CD1c-positive myeloid dendritic cell (primary cell): ENCODE measurements around the gene GH2.

Experiments
- DNase-seq: peaks from one replicate; pipeline ENCODE4 v3.0.0-alpha.2; 2016; ENCODE audit errors: extremely low spot score

GH2 gene

DNA sequence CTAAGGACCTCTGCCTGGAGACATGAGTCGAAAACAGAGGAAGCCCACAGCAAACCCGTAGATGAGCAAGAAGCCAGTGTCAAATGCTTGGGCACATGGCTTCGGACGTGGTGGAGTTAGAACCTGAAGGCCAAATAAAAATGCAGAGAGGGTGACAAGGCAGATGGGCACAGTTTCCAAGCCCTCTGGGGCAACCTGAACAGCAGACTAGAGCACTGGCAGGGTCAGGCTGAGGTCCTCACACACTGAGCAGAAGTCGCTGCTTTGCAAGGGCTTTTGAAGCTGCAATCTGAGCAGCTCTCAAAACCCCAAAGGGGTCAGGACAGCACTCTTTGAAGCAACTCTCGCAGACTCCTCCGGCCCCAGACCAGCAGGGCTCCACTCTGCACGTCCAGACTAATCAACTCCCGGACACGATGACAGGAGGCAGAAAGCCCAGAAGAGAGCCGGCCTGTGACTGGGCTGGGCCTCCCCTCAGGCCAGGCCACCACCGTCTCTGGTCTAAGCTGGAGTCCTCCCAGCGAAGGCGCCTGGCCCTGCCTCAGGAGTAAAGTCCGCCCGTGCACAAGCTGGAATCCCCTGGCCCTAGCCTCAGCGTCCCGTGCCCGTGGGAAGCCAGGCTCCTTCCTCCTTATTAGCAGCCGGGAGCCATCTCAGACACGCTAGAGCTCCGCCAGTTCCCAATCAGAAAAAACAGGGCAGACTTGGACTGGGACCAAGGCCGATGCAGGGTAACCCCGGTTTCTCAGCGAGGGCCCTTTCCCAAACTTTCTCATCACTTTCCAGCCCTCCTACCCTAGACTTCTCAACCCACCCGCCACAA is 40.2 kb downstream of the GH2 start:
- DNase-seq = peak; percentile 67

DNA sequence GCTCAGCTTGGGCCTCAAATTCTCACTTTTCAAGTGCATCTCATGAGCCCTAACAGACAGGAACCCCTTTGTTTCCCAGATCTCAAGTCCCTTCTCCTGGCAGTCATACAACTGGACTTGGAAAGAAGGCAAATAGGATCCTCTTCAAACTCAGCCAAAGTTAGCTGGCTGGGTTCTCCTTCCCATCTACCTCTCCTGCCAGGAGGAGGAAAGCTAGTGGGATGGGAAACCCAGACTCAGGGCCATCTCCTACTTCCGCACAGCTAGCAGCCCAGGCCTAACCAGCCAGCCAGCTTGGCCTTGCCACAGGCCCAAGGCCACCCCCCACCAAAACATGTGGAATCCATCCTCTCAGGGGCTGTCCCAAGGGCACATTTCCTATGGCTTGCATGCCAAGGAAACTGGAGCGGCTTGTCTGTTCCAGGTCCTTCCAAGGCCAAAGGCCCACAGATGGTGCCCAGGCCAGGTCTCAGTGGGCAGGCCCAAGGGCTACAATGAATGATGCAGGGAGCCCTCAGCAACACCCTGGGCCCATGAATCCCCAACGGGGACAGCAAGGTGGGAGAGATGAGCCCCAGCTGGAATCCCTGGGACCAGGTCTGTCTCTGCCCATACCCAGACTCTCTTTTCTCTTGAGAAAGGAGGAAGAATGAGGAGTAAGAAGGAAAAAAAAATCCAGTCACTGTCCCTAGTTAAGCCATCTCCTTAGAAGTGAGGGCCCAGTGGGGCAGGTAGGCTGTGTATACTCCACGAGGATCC is 41.0 kb downstream of the GH2 start:
- no peak for DNase-seq

DNA sequence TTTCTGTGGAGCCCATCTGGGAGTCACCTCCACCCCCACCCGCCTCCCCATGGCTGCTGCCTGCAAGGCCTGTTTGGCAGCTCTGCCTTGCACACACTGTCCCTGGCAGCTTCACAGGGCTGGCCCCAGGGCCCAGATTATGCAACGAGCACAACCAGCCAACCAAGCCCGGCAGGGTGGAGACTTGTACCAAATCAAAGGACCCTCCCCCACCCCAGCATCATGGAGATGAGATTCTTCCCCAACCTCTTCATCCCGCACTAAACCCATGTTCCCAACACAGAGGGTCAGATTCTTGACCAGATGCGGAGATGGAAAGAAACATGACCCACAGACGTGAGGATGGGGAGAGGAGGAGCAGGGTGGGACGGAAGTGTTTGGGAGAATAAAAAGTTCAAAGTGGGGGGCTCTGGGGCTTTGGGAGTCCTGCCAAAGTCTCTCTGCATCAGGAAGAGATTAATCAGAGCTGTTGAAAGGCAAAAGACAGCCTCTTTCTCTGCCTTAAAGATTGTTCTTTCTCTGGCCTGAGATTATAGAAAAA is 43.0 kb downstream of the GH2 start:
- no peak for DNase-seq

DNA sequence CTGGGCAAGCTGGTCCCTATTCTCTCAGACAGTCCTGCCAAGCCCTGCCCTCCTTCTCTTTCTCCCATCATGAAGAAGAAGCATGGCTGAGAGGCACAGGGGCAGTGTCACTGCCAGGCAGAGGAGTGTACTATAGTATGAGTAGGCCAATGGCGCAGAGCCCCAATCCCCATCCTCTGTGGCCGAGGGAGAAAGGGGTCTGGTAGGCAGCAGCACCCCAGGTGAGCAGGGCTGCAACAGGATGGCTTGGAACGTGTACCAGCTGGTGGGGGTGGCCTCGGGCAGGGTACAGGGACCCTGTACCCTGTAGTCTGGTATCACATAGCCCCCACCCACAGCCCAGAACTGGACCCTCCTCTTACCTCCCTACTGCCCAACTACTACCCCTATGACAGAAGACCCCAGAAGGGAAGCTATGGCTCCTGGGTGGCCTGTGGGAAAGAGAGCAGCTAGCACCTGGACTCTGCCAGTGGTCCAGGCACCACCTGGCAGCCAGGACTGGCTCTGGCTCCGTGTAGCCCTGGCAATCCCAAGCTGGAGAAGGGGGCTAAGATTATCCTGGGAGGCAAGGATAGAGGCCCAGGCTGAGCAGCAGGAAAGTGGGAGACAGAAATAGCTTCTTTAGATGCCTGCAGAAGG is 43.7 kb downstream of the GH2 start:
- DNase-seq = no peak

DNA sequence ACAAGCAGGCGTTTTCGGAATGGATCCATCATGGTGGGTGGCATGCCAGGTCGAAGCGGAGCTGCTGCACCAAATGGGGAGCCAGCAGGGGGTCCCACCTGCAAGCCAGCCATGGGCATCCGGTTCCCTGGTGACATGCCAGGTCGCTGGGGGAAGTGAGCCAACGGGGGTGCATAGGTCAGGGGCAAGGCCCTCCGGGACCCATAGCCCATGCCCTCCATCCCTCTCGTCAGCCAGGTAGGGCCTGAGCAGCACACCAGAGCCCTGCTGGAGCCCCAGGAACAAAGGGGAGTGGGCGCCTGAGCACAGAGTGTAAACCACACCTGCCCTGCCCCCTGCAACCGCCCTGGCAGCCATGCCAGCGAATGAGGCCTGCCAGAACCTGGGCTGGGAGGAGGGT is 44.3 kb downstream of the GH2 start:
- no peak for DNase-seq

DNA sequence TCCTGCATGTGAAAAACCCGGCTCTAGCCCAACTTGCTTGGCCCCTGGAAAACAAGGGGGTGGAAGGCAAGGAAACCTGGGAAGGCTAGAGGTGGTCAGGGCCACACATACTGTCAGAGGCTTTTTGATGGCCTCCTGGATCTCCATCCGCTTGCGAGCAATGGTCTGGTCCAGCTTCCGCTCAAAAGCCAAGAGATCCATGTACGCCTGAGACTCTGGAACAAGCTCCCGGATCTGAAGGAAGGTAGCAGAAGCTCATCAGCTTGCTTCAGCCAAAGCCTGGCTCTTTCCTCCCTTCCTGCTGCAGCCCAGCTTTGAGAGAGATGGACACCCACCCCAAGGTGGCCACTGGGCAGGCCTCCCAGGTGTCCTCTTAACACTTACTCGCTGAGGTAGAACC is 44.9 kb downstream of the GH2 start:
- no peak for DNase-seq

DNA sequence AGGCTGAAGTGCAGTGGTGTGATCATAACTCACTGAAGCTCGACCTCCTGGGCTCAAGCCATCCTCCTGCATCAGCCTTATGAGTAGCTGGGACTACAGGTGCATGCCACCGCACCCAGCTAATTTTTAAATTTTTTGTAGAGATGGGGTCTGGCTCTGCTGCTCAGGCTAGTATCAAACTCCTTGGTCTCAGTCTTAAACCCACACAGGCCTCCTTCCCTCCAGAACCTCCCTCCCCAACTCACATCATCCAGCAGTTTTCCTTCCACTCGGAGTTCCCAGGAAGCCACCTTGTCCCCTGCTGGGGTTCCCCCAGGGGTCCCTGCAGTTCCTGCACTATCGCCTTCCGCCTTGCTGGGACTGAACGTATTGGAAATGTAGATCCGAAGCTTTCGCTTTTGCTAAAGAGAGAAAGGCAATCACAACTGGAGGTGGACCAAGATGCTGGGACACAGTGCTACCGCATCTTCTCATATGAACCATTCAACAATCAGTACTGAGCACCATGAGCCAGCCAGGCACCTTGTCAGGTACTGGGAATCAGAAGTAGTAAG is 46.5 kb downstream of the GH2 start:
- no peak for DNase-seq

DNA sequence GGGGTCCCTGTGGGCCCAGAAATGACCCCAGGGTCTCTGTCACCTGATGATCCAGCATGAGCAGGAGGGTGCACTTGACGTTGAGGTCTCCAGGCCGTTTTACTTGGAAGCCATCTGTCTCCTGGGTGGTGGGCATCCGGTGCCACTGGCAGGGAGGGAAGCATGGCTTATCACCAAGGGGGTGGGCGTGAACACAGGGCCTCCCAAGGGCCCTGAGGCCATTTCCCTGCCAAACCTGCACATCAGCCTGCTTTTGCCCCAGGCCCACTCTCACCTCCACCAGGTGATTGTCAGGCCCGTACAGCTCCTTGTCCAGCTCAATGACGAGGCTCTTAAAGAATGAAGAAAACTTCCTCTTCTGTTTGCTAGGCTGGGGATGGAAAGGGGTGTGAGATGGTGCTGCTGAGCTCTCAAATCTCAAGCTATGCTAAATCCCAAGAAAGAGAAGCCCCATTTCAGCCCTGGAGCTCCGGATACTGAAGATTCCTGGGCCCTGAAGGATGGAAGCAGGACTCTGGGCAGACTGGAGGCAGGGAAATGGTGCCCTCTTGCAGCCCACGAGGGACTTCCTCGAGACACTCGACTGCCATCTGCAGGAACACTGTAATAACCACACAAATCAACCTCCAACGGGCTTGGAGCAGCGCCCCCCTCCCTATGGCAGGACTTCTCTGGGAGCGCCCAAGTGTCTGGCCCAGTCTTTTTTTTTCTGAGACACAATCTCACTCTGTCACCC is 47.1 kb downstream of the GH2 start:
- peak; percentile 80 for DNase-seq

DNA sequence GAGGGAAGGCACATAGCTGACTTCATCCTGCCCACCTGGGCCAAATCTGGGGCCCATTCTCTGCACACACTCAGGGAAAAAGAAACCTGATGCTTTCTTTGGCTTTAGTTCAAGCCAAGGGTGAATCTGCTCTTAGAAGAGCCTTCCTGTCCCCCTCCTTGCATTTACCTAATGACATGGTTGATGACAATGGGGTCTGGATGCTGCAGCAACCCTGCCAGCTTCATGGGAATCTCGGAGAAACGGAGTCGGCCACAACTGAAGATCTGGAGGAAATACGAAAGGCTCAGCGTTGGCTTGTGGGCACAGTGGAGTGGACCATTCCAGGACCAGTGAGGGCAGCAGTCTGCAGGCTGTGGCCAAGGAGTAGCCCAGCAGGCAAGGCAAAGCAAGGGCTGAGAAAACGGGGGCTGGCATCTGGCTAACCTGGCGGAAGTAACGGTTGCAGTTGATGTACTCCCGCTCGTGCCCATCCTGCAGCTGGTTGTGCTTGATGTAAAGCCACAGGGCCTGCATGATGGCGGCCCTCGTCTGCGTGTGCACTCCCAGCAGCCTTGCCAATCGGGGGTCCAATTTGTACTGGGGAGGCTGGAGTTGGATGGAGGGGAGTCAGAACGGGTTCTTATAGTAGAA is 47.9 kb downstream of the GH2 start:
- DNase-seq = no peak

DNA sequence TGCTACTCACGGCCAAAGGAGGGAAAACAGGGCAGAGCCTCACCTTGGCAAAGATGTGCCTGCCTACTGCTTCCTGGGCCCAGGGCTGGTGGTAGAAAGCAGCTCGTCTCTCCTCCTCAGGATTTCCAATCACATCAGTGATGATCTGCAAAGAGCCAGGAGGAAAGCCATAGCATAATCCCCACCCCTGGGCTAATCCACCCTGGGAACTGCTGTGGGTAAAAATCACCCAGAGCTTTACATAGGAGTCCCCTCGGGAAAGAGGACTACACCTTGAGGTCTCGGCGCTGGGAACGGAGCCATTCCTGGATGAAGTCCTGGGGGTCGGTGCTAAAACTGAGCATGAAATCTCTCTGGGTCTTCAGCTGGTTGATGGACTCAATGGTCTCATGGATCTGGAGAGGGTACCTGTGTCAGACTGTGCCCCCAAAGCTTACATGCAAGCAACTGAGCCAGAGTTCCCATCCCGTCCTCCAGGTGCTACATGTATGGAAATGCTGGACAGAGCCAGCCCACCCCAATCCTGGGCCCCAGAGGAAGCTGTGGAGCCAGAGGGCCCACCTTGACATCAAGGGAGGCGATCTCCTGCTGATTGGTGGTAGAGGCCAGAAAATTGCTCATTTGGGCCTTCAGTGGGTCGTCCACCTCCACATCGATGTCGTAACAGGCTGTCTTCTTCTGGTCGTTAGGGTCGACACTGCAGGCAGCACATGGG is 48.6 kb downstream of the GH2 start:
- DNase-seq = no peak

DNA sequence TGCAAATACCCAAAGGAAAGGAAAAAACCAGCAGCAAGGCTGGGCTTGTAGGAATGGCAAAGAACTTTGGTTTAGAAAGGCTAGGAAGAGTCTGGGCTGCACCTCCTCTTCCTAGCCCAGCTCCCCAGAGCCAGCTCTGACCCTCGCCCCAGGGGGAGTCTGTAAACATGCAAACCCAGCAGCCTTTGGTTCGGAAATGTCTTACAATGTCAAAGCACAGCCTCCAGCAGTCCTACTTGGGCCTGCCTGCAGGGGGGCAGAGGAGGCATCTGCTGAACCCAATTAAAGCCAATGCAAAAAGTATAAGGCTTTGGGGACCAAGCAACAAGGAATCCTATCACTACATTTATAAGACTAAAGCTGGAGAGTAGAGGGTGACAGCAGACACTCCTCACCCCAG is 49.3 kb downstream of the GH2 start:
- DNase-seq = no peak

DNA sequence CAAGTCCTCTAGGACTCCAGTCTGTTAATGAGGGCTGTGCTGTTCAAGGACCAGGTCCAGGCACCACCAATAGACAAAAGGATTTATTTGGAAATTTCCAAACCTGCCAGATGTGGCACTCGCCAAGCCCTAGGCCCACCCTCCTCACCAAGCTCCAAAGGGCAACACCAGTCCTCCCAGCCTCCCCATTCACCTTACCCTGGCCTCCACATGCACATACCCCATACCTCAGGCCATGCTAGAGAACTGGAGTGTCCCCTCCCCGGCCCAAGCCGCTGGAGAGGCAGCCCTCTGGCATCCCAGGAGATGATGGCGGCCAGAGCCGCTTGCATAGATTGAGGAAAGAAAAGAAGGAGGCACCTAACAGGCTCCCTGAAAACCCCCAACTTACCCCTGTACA is 49.7 kb downstream of the GH2 start:
- no peak for DNase-seq

DNA sequence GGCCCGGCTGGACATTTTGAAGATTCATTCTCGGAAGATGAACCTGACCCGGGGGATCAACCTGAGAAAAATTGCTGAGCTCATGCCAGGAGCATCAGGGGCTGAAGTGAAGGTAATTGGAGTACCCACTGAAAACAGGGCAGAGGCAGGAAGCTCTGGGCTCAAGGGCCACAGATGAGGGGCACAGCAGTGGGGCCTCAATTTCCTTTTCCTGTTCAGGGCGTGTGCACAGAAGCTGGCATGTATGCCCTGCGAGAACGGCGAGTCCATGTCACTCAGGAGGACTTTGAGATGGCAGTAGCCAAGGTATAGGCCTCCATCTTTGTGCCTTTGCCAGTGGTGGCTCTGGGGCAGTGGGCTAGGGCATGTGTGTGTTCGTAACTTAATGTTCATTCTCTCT is 50.2 kb downstream of the GH2 start:
- DNase-seq = no peak

DNA sequence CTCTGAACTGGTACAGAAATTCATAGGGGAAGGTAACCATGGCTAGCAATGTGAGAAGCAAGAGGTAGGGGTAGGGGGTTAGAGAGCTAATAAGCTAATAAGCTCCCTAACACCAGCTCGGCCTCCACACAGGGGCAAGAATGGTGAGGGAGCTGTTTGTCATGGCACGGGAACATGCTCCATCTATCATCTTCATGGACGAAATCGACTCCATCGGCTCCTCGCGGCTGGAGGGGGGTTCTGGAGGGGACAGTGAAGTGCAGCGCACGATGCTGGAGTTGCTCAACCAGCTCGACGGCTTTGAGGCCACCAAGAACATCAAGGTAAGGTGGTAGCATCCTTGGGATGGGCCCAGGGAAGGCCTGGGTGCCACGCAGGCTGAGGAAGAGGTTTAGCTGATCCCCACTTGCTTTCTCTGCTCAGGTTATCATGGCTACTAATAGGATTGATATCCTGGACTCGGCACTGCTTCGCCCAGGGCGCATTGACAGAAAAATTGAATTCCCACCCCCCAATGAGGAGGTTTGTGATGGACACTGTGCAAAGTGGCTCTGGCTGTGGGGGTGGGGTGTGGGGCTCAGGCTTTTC is 50.7 kb downstream of the GH2 start:
- no peak for DNase-seq

DNA sequence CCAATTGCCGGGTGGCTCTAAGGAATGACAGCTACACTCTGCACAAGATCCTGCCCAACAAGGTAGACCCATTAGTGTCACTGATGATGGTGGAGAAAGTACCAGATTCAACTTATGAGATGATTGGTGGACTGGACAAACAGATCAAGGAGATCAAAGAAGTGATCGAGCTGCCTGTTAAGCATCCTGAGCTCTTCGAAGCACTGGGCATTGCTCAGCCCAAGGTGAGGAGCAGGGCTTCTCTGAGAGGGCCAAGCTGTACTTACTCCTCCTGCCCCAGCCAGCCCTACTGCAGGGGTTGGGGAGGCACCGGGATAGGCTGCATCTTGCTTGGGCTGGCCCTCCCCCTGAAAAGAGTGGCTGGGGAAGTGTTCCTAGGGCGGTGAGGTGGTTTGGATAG is 51.5 kb downstream of the GH2 start:
- no peak for DNase-seq
